Activated naive CD4-positive, alpha-beta T cell (primary cell): ENCODE measurements around the gene RUNX3.

ENCODE experiments used
- DNase-seq, 4 experiments: peaks; one replicate each; lab custom pipeline; 2025; lab: John Stamatoyannopoulos, UW

Gene RUNX3

DNA sequence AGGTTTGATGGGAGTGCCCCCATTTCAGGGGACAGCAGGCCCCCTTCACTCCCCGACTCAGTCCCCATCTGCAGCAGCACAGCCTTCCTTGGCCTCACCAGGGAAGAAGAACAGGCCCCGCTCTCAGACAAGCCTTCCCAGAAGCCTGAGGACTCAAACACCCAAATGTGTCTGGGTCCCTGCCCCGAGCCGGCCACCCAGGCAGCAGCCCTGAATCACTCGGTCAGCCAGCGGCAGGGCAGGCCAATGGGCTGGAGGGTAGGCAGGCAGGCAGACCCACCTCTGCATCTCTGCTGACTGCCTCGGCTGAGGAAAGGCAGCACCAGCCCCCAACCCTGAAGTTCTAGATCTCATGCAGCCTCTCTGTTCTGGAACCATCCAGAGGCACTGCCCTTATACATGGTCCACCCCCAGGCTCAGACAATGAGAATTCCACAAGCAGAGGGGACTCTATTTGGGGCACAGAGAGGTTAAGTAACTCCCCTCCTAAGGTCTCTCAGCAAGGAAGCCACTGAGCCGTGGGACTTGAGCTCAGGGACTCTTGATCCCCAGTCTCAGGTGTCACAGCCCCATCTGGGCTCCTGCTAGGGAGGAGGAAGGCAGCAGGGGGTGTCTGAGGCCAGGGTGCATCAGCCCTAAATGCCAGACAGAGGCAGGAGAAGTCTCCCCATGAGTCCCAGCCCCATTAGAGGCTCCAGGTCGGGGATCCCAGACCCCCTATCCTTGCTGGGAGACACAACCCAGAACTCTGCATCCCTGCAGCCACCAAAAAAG, 33.2 kb upstream of the RUNX3 start:
- DNase-seq, result peak in 1 of 4 experiments; percentile 19

DNA sequence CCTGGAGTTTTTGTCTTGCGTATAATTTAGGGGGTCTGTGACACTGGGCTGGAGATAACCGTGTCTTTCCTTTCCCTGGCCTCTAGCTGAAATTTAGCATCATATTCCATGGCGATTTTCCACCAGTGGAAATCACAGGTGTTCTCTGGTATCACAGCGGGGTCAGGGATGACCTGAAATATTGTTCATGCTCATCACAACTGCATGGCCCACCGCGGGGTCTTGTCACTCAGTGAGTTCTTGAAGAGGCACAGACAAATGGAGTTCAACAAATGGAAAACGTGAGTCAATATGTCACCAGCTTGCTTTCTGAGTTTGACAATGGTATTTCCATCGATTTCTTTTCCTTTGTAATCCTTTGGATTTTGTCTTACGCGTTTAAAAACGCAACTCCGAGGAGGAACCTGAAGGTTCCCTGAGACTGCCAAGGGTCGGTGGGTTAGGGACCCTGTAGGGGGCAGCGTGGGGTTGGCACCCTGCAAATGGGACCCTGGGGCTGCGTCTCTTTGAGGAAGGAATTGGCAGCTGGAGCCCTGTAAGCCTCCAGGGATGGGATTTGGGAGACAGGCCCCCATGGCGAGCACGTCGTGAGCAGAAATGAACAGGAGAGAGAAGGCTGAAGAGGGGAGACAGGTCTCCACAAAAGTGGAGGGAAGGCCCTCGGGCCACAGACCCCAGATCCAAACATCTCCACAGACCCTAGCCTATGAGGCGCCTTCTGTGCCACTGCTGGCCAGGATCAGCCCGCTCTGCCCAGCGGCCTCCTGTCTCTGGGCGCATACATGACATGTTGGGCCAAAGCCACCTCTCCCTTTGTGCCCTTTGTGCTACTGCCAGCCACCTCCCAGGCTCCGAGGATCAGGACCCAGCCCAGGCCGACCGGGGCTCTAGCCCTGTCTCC, 32.1 kb upstream of the RUNX3 start:
- no peak for DNase-seq

DNA sequence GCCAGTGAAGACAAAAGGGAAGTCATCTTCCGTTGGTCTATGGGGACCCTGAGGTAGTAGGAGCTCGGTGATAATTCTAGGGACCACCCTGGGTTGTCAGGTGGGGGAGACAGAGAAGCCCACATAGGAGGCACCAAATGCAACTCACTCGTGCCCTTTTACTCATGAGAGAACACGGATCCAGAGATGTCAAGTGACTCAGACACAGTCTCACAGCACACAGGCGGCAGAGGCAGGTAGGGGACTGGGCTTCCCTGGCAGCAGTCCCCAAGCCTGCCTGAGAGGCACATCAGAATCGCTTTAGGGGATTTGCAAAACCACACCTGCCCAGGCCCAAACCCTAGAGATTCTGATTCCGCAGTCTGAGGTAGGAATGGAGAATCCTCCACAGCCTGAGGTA, 31.3 kb upstream of the RUNX3 start:
- DNase-seq, result no peak

DNA sequence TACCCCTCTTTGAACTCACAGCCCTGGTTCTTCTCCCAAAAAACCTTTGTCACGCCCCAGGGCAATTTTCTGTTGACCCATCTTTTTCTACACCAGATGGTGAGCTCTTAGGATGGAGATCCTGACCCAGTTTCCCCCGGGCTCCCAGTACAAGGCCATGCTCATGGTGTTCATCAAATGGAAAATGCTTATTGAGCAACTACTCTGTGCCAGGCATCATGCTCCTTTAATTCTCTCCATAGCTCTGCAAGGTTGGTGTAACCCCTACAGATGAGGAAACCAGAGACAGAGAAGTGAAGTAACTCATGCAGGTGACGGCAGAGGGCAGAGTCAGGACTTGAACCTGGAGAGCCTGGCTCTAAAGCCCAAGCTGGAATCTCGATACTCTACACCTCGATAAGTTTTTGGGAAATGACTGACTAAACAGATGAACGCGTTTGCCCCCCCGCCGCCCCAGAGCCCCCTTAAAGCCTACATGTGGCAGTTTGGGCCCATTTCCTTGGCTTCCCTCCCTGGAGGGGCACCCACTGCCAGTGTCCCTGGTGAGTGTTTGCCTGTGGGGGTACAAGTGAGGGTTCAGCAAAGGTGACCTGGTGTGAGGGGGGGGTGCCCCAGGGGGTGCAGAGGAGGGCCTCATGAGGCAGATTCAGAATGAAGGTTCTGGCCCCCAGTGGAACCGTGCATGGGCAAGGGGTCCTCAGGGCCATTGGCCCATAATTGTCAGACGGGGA, 30.2 kb upstream of the RUNX3 start:
- no peak for DNase-seq

DNA sequence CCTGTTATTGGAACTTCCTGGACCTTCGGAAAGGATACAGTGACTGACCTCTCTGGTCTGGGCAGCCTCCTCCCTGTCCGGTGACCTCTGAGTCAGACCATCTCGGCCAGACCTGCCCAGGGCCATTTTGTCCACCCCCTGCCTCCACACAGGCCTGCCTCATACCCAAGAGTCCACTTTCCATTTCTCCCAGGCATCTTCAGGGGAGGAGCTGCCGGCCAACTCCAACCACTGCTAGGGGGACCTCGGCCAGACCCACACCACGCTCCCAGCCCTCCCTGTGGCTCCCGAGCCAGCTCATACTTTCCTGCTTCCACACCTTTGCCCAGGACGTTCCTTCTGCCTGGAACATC, 29.5 kb upstream of the RUNX3 start:
- DNase-seq, result no peak

DNA sequence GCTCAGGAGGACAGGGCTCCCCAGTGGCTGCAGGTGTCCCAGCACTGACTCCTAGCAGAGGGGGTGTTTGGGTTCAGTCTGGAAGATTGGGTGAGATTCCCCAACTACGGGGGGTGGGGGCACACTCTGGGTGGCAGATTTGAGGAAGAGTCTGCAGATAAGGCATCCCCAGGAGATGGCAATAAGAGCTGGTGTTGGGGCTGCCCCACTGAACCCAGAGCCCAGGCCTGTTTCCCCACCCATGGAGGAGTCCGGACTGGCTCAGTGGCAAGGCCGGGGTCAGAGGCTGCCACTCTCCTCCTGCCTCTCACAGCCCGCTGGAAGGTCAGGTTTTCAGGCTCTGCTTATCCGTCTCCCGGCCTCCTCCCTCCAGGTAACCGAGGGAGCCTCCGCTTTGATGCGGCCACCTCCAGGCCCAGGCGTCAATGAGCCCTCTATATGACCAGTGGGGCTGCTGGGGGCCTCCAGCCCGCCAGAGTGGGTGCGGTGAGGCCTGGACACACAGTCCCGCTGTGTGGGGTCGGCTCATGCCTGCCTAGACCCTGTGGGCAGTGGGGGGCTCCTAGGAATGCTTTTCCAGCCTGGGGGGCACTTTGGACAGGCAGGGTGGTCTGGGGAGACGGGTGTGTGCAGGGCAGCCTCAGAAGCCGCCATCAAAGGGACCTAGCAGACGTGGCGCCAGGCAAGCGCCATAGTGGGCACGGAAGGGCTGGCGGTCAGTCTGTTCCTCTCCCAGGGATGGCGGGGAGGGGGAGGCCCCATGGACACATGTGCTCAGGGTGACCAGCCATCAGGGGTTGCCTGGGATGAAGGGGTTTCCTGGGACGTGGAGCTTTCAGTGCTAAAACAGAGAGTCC, 28.9 kb upstream of the RUNX3 start:
- DNase-seq, result no peak

DNA sequence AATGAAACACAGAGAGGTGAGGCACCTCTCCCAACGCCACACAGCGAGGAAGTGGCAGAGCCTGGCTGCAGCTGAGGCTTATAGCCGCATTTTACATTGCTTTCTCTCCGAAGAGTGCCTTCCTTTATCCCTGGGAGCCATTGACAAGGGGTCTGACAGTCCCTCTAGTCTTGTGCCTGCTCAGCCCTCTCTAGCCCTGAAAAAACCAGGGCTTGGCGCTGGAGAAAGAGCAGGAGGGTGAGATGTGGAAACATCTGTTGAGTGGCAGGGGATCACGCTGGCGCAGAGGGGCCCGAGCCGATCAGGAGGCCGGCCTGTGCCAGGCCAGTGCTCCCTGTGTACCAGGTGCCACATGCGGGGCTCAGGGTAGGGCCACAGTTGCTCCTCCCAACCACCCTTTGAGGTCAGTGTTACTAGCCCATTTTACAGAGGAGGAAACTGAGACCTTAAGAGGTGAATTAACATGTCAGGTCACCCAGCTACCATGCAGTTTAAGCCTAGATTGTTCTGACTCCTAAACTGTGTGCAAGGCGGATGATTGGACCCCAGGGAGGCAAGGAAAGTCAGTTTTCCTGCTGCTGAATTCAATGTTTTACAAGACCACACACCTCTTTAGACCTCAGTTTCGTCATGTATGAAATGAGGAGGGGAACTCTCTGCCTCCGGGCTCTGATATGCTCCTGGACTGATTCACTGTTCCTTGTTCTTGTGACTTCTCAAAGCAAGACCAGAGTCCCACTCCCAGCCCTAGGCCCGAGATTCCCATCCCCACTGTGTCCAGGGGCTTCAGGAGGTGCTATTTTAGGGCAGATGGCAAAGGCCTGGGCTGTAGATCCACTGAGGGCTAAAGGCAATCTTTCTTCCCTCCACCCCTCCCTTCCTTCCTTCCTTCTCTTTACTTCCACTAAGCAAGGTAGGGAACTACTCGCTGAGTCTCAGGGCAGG, 28.0 kb upstream of the RUNX3 start:
- no peak for DNase-seq

DNA sequence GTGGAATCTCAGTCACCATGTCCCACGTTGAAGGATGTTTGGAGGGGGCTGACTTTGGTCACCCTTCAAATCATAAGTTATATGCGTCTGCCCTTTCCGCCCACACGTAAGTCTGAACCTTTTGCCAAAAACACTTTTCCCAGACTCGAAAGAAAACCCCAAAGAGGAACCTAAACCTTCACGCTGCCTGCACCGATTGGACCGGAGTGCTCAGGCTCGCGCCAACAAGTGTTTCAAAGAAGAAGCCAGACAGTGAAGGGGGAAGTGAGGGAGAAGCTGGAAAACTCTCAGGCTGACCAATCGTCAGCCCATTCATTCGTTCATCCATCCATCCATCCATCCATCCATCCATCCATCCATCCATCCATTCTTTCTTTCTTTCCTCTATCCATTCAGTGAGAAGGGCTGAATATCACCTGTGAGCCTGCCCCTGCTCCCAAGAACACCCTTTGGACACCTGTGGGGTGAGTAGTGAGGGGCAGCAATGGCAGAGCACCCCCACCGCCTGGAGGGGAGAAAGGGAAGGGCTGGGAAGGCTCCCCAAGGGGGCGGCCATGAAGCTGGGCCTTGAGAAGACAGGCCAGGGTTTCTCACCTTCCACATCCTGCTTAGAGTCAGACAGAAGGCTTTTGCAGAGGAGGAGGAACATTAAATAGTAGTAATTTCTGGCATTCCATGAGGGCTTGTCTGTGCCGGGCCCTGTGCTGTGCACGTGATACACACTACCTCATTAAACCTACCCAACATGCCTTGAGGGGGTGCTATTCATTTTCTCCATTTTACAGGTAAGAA, 27.1 kb upstream of the RUNX3 start:
- no peak for DNase-seq

DNA sequence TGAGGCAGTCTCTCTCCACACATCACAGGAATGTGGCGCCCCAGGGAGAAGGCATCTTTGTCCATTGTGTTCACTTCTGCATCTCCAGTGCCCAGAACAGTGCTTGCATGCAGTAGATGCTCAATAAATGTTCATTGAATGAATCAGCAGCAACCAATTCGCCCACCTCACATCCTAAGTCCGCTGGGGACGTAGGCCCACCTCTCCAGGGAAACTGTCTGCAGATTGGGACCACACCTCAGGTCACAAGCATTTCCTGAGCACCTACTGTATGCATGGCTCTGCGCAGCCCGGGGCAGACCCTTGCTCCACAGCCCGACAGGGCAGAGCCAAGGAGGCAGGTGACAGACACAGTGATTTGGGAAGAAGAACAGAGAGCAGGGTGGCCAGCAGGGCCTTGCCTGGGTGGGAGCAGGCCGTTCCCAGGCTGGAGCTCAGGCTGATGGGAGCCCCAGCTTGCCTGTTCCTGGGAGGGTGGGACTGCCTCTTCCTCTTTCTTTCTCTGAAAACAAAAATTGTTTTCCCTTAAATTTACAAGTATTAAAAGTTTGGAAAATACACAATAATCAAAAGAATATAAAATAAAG, 25.8 kb upstream of the RUNX3 start:
- DNase-seq, result no peak

DNA sequence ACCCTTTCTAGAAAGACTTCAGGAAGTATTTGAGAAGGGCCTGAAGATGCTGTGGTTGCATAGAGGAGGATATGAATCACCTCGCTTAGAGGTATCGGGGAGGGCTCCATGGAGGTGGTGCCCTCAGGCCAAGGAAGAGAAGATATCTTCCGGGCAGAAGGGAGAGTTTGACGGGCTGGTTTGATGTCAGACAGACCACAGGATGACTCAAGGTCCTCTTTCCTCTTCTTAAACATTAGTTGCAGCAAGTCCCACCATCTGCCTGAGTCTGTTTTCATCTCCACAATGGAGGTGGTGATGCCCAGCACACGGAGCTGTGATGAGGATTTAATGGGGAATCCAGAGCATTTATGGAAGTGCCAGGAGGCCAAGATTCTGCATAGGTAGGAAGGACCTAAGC, 25.1 kb upstream of the RUNX3 start:
- peak in 2 of 4 experiments; percentile 15 to 48 for DNase-seq

DNA sequence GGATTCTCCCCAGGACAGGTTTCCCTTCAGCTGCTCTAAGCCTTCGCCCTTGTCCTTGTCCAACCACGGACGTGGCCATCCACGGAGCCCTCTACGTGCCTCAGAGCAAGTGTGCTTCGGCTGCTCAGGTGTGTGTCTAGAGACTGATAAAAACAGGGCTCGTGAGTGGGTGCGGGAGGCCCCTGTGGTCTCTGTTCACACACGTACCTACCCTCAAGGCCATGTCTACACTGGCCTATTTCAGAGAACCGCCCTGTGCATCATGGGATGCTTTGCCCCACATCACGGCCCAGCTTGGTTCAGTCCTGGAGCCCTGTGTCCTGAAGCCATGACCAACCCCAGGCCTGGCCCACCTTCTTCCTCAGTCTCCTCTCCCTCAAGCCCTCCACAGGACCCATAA, 24.6 kb upstream of the RUNX3 start:
- no peak for DNase-seq

DNA sequence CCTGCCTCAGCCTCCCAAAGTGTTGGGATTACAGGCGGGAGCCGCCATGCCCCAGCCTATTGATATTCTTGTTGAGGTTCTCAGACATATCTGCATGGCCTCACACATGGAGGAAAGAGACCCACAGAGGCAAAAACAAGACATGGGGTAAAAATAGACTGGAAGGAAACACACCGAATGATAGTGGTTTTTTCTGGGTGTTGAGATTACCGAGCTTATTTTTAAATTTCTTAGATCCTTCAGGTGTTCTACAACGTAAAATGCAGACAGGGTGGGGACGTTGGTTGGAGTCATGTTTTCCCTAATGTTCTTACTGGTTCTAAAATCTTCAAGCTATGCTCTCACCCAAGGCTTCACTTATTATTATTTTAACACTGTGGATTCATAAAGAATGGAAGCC, 23.9 kb upstream of the RUNX3 start:
- DNase-seq, result no peak

DNA sequence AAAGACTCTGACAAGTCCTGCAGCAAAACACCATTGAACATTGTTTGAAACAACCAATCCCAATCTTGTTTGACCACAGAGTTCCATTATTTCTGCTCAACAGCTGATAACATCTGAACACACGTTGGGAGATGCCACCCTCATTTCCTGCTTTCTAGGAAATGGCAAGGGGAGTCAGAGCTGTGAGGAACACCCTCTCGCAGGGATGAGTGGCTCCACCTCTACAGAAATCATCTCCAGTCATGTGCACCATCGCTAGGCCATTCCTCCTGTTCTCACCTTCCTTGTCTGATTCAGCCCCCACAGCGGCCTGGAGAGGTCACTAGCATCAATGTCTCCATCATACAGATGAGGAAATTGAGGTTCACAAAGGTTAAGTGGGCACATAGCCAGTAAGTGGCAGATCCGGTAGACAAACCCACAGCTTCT, 22.4 kb upstream of the RUNX3 start:
- DNase-seq, result no peak

DNA sequence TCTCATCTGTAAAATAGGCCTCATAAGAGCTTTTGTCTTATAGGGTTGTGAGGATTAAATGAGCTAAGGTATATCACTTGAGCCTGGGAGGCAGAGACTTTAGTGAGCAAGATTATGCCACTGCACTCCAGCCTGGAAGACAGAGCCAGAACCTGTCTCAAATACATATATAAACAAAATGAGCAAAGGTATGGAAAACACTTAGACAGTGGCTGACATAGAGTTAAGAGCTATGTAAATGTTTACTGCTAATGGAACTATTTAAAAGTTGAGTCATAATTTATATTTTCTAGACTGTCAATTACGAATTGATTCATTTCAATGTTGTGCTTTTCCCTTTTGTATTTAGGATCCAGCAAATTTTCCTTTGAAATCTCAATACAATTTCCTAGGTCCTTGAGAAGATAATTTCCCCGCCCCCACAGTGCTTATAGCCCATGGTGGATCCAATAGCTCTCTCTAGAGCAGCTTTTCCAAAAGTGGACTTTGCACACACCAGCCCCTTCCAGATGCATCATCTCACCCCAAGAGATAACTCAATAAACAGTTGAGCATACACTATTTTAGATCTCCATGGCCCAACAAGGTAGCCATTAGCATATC, 21.8 kb upstream of the RUNX3 start:
- DNase-seq, result no peak

DNA sequence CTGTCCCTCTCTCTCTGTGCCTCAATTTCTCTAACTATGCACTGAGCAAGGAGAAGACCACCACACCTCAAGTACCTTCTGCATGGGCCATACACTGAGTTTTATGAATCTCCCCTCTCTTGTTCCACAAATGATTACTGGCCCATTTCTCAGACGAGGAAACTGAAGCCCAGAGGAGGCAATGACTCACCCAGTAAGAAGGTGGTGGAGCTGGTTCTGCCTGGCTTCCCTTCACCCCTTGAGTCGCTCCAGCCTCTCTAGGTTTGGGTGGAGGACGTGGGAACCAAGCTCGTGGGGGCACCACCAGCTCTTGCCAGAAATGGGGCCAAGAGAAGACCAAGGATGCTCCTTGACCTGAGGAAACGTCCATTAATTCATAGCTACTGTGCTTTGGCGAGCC, 21.3 kb upstream of the RUNX3 start:
- no peak for DNase-seq

DNA sequence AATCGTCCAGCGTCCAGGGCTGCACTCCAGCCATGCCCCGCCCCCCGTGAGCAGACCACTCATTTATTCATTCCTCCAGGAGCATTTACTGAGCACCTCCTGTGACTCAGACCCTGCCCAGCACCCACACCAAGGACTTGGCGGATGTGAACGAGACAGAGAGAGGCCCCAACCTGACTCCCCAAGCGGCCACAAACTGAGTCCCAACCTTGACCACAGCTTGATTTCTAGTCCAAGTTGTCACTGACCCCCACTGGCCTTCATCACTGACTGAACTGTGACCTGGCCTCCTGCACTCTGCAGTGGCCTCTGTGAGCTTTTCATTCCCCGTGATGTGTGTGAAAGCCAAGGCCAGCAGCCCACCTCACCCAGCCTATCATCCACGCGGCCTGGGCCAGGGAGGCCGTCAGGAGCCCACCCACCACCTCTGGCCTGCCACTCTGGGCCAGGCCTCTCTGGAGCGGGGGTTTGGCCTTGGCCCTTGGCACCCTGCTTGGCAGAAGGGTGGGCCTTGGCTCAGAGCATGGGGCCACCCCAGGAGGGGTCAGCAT, 19.3 kb upstream of the RUNX3 start:
- DNase-seq, result no peak

DNA sequence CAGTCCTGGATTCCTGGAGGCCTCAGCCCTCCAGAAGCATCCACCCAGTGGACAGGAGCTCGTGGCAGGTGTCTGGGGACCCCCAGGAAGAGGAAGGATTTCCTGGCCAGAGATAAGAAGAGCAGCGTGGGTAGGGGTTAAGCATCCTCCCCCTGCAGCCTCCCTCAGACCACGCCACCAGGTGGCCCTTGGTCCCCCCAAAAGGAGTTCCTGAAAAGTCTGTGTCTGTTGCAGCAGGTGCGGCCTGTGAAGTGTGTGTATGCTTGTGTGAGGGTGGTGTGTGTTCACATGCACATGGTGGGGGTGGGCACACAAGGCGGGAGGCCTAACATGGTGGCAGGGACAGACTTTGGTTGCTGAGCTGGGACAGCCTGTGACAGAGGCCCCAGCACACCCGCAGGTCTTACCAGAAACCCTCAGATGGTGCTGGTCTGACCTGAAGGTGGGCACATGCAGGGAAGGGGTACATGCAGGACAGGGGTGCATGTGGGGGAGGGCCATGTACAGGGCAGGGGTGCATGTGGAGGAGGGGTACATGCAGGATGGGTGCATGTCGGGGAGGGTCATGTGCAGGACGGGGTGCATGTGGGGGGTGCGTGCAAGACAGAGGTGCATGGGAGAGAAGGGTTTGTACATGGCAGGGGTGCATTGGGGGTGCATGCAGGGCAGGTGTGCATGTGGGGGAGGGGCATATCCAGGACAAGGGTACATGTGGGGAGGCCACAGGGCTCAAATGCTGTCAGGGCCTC, 18.2 kb upstream of the RUNX3 start:
- DNase-seq, result no peak
